HK-2 (cell line): ENCODE data around the gene LAMC2.

Source experiments
- DNase-seq: peaks from one replicate; pipeline ENCODE4 v3.0.0-alpha.2; 2018; ENCODE audit not compliant: unreplicated experiment

LAMC2 gene

DNA sequence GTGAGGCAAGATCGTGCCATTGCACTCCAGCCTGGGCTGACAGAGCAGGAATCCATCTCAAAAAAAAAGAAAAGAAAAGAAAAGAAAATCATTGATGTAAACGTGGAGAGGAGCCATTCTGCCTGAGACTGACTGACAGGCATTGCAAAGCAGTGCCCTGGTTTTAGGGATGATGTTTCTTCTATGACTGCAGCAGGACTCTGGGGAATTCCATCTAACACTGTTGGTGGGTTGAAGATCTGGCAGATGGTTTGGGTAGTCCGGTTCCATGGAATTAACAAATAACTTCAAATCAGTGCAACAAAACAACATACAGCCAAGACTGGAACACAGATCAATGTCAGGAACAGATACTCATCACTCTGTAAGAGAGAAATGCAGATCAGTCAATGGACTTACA, 17.8 kb upstream of the LAMC2 start:
- DNase-seq, result no peak

DNA sequence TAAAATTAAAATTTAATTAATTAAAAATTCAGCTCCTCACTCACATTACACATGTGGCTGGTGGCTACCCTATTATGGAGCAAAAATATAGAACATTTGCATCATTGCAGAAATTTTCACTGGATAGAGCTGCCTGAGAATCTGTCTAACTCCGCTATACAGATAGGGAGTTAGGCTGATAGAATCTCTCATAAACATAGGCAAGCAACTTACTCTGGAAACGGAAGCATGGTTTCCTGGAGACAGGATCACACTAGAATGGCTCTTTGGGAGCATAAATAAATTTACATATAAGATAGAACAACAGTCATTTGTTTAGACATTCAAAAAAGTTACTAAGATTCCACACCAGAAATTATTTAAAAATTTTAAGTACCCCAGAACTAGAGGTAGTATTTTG, 12.2 kb upstream of the LAMC2 start:
- DNase-seq, result no peak

DNA sequence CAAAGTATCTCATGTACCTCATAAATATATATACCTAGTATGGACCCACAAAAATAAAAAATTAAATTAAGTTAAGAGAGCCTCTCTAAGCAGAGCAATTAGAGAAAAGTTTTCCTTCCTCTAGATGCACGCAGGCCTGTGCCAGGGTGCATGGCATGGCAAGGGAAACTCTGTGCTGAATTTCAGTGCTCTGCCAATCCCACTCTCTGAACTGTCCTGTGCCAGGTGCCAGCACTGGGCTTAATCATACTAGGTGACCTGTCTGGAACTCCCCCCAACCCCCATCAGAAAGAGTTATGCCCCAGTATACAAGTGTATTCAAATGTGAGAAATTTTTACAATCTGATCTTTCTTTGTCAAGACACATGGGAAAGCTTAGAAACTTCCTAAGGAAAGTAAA, 10.4 kb upstream of the LAMC2 start:
- no peak for DNase-seq

DNA sequence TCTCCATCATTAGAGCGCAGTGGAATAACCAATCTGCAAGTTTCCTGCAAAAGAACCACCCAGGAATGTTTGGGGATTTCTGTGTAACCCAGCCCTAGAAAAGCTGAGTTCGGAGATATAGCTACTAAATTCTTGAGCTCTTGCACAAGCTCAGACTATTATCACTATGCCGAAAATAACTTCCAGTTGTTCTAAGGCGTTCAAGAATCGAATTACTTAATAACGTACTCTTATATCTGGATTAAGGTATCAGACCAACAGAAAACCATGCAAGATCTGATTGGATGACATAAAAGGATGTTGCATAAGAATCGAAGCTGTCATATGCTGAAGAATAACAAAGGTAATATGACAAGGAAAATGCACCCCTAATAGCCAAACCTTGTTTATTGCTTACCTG, 7.5 kb upstream of the LAMC2 start:
- DNase-seq, result no peak

DNA sequence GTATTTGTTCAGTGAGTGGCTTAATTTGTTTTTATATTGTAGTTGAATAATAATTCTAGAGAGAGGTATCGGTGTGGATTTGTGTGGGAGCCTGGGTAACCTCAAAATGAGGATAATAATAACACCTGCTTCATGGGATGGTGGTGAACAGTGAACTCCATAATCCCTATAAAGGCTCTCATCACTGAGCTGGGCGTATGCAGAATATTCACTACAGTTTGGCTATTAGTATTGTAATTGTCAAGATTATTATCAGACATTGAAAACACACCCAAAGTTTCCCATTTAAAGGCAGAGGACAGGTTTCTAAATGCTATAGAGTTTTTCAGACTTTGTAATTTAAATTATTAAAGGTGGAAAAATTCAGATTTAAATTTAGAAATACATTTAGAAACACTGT, 7.0 kb upstream of the LAMC2 start:
- no peak for DNase-seq

DNA sequence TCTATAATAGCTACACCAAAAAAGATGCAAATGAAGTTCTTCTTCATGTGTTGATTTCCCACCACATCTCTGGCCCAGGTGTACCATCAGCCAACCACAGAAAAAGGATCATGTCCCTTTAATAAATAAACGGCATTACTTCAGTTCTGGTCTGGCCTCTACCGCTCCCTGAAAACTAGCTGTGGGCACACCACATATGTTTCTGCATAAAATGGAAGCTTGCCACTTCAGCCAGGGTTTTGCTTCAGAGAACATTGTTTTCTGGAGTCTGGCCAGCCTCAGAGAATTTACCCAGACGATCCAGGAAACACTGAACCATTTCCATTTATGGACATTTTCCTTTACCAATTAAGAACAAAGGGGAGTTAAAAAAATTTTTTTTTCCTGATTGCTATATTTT, 5.8 kb upstream of the LAMC2 start:
- DNase-seq, result peak; percentile 74

DNA sequence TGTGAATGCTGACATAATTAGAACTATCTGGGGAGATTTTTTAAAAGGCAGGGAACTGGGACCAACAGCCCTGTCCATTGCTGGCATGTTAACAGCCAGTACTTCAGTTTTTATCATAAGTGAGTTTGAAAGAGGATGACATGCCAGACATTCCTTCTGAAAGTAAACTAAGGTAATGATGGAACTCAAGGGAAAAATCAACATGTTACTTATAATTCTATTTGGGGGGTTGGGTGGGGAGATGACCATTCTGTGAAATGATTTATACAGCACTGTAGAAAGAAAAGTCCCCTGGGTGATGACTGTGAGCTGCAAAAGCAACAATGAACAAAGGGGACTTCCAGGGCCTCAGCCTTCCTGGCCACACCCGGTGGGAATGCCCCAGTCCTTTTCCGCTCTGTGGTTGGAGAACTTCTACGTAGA, 5.4 kb upstream of the LAMC2 start:
- peak; percentile 83 for DNase-seq

DNA sequence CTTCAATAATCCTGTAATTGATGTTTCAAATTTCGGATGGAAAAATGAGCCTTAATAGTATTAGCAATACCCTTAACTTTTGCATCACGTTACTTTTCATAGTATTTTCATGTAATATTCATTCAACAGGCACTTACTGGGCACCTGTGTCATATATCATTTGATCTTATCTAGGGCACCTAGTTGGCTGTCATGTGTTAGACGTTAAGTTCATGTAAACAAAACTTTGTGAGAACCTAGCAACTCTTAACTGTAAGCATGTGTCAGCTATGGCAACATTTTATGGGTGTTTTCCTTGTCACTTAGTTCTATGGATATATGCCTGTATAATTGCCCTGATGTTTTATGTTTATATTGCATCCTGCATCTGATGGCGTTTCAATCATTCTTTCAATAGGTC, 777 bp downstream of the LAMC2 start:
- no peak for DNase-seq

DNA sequence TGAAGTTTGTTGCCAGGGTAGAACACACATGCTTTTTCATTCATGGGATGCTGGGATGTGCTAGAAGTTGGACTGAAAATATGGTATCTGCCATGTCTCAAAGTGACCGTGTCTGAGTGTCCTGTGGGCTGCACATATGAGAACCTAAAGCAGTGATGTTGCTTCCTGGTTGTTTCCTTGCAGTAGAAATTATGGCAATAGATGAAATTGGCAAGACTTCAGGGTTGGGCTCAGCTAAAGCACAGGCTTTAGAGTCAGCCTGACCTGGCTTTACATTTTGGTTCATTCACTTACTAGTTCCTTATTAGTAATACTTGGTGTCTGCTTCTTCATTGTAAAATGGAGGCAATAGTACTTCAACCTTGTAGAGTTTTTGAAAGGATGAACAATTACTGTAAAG, 2.2 kb downstream of the LAMC2 start:
- DNase-seq, result no peak

DNA sequence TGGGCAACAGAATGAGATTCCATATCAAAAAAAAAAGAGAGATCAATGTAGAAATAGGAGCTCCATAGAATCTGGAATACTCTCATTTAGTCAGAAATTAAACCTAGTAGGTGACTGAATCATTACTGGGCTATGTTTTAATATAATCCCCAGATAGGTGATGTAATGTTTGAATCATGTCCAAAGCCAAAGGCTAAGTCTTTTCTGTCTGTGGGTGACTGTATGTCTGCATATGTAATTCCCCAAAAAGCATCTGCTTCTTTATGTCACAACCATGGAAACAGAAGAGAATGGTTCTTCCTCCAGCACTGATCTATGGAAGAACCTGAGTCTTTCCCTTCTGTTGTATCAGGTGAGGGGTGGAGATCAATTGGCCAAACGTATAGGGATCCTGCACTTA, 5.8 kb downstream of the LAMC2 start:
- no peak for DNase-seq

DNA sequence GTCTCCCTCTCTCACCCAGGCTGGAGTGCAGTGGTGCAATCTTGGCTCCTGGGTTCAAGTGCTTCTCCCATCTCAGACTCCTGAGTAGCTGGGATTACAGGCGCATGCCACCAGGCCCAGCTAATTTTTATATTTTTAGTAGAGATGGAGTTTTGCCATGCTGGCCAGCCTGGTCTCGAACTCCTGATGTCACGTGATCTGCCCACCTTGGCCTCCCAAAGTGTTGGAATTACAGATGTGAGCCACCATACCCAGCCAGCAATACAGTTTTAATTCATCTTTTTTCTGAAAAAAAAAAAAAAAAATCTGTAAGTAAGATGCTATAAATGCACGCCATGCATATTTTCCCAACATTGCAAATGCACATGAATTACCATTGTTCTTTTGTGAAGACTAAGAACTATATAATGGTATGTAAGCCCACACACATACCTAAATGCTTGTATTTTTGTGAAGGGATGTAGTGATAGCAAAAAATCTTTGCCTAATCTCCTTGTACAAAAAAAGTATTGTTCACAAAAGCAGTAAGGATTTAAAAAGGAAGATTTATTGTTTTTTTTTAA, 8.0 kb downstream of the LAMC2 start:
- DNase-seq, result no peak

DNA sequence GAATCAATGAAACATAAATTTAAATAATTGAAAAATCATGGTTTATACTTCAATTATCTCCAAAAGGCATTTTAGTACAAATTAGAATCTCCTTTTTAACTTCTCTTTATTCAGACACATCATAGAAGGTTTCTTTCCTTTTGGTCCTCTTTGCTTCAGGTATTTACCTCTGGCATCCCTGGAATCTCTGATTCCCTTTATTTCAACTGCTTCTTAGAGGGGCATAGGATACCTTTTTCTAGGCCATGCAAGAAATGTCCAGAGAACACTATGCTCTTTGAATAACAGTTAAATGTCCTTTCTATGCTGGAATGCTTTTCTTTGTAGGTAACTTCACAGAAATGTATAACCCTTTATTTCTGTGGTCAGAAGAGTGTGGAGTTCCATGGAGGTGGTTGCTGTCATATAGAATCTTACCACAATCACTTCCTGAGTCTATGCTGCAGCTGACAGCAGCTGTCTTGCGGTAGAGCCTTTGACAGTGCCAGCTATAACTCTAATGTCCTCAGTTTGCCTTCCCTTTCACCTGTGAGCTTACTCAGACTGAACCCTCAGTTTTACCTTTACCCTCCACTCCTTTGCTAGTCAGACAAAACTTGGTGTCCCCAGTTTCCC, 8.6 kb downstream of the LAMC2 start:
- no peak for DNase-seq

DNA sequence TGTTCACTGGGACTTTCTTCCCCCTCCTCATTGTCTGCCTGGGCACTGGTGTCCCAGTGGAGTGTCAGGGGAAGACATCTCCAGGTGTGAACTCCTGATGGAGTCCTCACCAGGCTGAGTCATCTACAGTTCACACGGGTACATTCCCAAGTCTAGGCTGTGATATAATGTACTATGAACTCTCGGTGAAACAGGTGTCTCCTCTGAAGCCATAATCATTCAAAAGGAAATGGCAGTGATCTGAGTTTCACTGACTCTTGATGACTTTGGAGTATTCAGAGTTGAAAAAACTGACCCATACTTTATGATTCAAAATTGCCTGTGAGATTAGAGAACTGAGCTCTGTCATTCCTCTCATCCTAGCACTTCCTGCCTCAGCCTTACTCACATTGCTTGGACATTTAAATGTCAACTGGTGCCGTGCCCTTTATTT, 9.1 kb downstream of the LAMC2 start:
- DNase-seq, result no peak

DNA sequence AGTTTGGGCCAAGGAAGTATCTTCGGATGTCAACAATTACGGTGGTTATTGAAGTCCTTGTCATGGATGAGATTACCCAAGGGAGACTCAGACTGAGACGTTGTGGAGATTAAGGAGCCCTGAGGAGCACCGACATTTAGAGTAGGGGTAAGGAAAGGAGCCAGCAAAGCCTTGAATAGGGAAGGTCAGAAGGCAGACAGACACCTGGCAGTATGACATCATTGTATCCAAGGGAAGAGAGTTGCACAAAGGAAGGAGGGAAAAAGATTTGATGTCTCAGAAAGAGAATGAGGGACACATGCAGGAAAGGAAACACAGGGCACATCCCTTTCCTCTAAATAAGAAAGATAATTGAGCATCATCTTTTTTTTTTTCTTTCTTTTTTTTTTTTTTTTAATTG, 11.7 kb downstream of the LAMC2 start:
- DNase-seq, result no peak

DNA sequence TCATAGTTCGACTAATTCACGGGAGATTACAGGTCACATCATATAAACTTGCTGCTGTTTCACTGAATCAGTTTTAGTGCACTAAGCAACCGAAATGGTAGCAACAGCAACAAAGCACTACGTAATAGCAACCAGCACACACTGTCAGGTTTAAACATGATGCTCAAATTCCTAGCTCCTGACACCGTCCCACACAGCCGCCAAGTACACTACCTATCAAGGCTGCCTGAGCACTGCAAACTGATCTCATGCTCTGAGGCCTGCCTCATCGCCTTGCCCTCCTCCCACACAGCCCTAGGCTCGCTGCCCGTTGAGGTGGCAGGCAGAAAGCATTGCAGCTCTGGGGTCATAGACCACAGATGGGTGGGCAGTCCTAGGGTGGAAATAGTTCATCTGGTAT, 12.4 kb downstream of the LAMC2 start:
- no peak for DNase-seq

DNA sequence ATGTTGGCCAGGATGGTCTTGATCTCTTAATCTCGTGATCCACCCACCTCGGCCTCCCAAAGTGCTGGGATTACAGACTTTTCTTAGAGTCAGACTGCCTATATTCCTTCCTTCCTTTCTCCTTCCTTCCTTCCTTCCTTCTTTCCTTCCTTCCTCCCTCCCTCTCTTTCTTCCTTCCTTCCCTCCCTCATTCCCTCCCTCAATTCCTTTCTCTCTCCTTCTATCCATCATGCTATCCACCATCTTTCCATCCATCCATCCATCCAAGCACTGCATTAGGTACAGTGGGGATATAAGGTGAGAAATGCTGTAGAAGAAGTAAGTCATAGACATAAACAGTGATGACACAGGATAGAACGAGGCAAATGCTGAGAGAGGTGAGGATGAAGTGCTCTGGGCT, 13.2 kb downstream of the LAMC2 start:
- DNase-seq, result no peak

DNA sequence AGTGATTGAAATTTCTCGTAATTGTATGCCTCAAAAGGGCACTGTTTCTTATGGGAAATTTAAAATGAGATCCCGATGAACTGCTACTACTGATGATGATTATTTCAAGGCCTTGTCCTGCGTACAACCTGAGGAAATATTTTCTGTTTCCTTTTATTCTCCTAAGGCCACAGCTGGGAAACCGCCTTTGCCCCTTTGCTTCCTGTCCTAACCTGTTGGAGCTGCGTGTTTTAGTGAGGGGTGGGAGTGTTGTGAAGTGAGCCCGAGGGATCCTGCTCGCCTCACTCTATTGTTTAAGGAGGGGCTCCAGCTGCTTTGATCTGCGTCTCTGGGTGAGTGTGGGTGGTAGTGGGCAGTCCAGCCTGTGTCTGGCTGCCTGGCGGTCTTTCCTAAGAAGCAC, 14.4 kb downstream of the LAMC2 start:
- DNase-seq, result no peak

DNA sequence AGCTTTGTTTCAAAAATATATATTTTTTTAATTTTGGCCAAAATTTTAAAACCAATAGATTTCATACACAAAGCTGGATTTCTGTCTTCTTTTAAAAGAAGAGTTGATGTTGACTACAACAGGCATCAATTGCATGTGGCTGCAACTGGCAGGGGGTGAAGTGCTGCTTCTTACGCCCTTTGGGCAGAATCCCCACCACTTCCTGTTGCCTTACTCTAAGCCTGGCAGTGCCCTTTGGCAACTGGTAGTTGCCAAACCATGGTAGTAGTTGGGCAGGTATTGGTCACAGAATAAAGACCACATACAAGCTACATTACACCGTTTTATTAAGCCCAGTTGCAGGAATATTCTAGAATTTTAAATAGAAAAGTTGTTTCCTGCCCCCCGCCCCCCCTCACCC, 17.0 kb downstream of the LAMC2 start:
- DNase-seq, result no peak

DNA sequence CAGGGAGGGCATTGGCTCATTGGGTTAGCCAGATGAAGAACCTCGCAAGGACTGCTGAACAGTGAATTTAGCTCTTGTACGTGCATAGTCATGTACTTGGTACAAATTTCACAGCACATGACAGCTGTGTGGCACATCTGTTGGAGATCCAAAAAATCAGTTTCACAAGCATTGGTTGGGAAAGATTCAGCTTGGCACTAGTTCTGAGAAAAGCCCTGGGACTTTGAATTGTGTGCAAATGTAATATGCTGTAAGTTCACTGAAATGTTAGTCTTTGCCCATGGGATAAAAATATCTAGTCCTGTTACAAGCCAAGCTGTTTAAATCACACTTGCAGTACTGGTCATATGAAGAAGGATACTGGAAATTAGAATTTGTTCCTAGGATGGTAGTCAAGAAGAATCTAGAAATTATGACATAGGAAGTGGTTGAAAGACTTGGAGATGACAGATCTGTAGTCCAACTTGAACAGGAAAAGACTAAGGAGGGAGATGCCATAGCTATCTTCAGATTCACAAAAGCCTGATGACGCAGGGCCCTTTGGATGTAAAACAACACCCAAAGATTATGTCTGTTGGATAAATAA, 19.2 kb downstream of the LAMC2 start:
- DNase-seq, result no peak

DNA sequence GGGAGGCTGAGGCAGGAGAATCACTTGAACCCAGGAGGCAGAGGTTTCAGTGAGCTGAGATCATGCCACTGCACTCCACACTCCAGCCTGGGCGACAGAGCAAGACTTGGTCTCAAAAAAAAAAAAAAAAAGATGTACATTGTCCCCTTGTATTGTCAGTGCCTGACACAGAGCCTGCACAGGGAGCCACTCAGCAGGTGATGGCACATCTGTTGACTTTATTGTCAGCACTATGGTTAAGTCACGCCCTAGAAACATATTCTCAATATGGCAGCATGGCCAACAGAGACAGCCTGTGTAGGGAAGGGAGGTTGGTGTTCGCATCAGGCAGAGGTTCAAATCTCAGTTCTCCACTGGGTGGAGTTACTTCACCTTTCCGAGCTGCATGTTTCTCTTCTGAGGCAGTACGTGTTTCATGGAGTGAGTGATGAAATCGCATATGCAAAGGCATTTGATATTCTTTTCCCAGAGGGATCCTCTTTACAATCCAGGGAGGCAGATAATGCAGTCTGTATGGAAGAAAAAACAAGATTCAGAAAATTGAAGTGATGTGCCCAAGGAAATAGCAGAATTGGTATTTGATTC, 20.6 kb downstream of the LAMC2 start:
- DNase-seq, result no peak

DNA sequence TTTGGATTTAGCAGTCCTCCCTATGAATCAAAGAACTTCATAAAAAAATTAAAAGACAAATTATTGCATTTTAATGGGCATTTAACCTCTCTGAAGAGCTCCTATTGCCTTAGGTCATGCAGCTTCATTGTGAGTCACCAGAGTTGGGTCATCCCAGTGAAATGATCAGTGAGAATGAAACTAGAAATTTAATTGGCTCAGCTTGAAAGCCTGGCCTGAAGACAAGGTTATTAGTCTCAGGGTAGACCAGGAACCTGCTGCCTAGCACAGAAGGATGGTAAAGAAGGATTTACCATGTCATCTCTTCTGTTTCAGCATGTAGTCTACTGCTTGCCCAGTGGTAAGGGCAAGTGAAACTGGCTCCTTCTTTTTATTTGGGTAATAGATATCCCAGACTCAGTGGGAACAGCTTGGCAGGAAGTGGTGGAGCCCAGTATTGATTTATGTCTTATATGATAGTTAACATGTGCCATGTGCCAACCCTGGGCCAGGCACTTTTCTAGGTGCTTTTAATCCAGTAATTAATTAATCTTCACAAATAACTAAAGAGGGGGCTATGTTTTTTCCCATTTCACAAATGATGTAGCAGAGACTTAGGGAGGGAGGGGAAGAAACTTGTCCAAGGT, 23.6 kb downstream of the LAMC2 start:
- no peak for DNase-seq

DNA sequence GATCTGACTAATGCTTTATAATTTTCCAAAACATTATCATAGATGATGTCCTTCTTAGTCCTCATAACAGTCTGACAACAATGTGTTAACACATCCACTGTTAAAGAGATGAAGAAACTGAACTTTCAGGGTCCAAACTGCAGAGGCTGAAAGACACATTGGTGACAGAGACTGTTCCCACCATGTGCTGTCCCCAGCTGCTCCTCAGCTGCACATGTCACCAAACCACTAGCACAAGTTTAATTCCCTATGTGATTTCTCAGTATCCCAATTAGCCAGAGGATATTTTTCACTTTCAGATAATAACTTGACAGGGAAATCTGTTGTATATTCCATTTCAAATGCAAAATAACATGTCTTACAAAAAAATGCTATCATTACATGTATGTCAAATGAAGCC, 24.6 kb downstream of the LAMC2 start:
- no peak for DNase-seq

DNA sequence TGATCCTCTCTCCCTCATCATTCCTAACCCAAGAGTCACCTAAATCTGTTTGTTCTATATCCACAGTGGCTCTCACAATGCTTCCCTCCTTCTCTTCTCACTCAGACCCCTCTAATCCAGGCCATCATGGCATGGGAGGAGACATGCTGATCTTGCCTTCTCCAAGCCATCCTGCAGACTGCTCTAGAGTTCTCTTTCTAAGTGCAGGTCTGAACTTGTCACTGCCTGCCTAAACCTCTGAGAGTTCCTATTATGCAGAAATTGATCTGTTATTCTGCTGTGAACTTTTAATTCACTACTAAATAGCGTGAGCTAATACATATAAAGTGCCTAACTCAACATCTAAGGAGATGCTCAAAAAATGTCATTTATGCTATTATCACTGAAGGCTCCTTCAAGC, 26.8 kb downstream of the LAMC2 start:
- no peak for DNase-seq
